Ramos (cell line): ENCODE measurements around the gene PRG2.

Source experiments
- in situ Hi-C: fragments of 300-500 bp; cut with MboI; formaldehyde crosslinking; loops from one replicate; pipeline ENCODE4 v1.14.3; 2022; ENCODE audit warnings: low sequenced_read_pairs; ENCODE audit not compliant: unreplicated experiment

Gene PRG2

GRCh38 chr11:57399221-57399620 is 8.8 kb upstream of the PRG2 start:
- in situ Hi-C loops: no loop called here

- in situ Hi-C loops: no loop called here
Measured at GRCh38 chr11:57397394-57397990, 7.0 kb upstream of the PRG2 start.

- in situ Hi-C loops: no loop called here
Measured at GRCh38 chr11:57396744-57397143, 6.3 kb upstream of the PRG2 start.

DNA sequence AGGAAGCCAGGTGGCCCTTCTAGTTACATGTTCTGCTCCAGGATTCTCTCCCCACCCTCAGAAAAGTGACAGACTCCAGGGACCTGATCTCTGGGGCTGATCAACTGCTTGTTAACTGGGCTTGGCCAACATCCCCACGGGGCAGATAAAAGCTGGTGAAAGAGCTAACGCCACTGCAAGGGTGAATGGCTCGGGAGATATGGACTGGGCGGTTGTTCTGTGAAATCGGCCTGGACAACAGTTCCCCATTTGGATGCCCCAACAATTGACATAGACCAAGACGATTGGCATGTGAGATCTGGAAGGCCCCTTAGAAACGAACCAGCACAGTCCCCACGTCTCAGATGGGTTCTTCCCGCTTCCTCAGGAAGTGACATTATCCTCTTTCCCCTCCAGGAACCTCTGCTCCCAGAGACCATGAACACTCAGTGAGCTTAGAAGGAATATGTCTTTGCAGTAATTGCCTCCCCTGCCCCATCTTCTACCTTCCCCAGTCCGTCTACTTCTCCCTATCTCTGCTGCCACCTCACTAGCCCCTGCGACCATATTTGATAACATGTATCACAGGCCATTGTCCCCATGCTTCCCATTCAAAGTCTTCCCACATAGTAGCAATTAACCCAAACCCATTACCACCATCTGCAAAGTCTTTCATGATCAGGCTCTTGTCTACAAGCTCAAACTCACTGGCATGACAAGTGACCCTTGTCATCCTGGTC is 5.6 kb upstream of the PRG2 start:
- in situ Hi-C loops: no loop called here

DNA sequence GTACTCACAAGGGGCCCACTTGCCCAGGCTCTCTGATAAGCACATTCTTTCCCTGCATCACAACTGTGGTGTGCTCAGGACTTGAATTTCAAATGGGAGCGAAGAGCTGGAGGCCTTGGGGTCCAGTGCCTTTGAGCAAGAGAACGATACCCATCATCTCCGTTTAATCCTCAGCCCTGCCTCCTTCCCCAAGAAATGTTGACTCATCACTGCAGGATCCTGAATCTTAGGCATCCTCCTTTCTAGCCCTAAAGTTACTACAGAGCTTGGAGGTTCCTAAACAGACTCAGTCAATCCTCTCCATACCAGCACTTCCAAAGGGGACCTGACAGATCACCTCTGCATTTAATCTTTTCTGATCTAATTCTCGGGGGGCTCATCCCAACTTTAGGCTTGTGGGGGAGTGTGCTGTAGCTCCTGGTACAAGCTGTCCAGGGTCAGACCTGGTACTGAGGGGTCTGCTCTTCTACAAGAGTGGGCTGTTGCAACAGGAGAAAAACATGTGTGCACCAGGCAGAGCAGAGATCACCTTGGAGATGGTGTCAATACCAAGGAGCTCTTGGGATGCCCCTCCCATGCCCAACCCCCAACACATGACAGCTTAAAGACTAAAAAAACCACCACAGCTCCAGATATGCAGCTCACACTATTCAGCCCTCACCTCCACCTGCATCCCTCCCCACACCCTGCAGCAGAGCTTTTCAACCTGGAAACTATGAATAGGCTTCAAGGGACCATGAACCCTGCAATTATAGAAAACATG is 3.9 kb upstream of the PRG2 start:
- in situ Hi-C loops: no loop called here

DNA sequence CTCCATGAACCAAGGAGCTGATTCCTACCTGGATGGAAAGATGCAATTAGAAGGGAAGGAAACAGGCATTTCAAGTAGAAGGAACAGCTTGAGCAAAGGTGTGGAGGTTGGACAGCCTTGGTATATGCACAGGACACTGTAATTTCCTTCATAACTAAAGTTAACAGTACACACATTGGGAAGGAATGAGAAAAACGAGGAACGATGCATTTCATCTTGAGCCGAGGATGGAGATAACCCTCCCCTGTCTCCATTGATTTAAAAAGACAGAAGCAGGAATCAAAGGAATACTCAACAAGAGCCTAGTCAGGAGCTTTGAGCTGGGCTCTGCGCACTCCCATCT is 2.3 kb upstream of the PRG2 start:
- in situ Hi-C loops: no loop called here

DNA sequence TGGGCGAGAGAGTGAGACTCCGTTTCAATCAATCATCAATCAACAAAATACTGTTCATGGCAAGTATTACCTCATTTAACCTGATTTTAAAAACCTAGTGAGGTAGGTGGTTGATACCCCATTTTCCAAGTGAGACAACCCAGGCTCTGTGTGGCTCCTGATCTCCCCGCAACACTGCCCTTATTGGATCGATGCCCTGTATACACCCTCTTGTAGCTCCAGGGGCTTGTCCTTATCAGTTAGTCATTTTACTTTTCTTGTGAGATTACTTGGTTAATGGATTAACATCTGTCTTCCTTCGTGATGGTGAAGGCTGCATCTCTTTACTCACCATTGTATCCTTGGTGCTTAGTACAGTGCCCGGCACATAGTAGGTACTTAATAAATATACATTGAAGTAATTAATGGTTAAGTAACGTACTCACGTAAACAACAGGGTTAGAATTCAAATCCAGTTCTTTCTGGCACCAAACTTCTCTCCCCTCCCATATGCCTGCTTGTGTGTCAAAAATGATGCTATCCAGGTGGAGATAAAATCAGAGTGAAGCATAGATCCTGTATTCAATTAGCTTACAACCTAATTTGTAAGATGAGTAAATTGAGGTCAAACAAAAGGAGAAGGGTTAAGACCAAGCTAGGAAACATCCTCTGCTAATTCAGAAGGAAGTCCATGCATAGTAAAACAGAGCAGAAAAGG is 1.8 kb upstream of the PRG2 start:
- in situ Hi-C loops: no loop called here

- in situ Hi-C loops: no loop called here
Measured at GRCh38 chr11:57391539-57391938, 1.1 kb upstream of the PRG2 start.

DNA sequence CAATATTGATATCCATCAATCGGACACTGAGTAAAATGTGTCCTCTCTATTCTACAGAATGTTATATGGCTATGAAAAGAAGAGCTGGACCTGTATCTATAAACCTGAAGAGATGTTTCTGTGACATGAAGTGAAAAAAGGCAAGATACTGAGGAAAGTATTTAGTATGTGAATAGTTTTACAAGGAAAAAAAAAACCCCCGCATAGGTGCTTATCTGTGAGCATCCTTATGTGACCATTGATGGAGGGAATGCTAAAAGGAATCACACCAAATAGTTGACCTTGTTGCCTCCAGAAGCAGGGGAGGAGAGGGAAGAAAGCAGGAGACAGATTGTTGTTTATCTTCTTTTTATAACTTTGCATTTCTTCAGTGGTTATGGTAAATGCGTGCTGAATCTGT is 661 bp upstream of the PRG2 start:
- in situ Hi-C loops: no loop called here

DNA sequence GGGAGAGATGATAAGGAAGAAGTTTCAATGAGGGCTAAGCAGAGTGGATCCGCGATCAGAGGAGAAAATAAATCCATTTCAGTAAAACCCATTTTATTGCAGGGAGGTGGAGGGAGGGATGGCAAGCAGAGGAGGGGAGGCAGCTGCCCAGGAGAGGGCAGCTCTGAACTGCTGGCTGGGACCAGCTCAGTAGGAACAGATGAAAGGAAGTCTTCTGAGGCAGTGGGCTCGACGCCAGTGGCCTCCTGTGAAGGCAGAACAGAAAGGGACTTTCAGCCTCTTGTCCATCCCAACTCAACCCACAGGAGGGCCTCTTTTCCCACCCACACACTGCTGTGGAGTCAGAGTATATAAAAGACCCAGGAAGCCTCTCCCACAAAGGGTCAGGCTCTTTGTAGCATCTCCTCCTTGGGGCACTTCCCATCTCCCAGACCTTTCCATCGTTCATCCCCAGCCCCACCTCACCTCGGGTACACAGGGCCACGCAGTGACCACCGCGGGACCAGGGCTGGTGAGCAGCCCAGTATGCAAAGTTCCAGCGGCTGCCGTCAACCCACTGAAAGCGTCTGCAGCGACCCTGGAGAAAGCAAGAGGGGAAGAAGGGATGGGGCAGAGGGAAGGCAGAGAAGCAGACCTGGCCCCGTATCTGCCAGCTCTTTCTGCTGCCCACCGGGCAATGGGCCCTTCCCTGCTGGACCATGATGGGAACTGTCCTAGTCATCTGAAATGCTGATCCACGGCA is 3.0 kb downstream of the PRG2 start:
- in situ Hi-C loops: no loop called here

- in situ Hi-C loops: no loop called here
Measured at GRCh38 chr11:57386178-57386940, 4.1 kb downstream of the PRG2 start.

DNA sequence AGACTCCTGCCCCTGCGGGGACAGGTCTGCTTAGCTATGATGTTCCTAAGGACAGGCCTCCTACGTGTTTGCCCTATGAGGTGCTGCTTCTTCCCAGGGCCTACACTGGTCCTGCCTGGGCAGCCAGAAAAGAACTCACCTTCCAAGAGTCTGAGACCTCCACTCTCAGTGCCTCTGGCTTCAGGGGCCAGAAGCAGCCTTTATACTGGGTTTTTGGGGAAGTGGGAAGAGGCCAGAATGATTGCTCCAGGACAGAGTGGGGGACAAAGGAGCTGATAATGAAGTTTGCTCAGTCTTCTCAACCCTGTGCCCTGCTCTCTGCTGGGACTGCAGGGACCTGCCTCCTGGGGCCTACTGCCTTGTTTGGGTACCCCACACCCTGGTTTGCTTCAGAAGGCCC is 9.5 kb downstream of the PRG2 start, which contains the start of gene PRG3:
PRG3 (minus strand) TSS at position 176 of the 400 bp plus-strand sequence. CDS start 442 bp downstream, outside the sequence.
- in situ Hi-C loops: no loop called here

- in situ Hi-C loops: no loop called here
Measured at GRCh38 chr11:57379732-57380131, 10.7 kb downstream of the PRG2 start.

- in situ Hi-C loops: no loop called here
Measured at GRCh38 chr11:57378186-57378585, 12.3 kb downstream of the PRG2 start.

DNA sequence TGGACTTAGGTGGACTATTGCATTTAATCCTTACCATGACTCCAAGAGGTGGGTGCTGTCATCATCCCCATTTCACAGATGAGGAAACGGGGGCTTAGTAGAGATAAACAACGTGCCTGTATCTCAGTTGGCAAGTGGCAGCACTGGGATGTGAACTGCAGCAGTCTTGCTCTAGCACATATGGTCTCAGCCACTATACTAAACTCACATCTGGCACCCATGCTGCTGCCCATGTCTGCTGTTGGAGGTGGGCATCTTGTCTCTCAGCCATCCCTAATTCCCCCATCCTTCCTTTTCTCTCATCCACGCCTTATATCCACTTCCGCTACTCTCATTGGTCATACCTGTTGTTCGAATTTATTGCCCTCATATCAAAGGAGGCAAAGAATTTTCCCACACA is 13.3 kb downstream of the PRG2 start:
- in situ Hi-C loops: no loop called here

GRCh38 chr11:57376095-57377090 is 14.1 kb downstream of the PRG2 start:
- in situ Hi-C loops: no loop called here

- in situ Hi-C loops: no loop called here
Measured at GRCh38 chr11:57375490-57375889, 15.0 kb downstream of the PRG2 start.

GRCh38 chr11:57374966-57375365 is 15.5 kb downstream of the PRG2 start:
- in situ Hi-C loops: no loop called here
